ENCODE measurements around the gene ERN2. TPM values are rescaled to one million over a fixed set of nuclear protein-coding genes. Genes with fewer than 3 reads are reported as not detected.

Gene ERN2
- total and polyA plus RNA-seq, 4 donors, result 0.46 to 10.6 (median 3.5) TPM

DNA sequence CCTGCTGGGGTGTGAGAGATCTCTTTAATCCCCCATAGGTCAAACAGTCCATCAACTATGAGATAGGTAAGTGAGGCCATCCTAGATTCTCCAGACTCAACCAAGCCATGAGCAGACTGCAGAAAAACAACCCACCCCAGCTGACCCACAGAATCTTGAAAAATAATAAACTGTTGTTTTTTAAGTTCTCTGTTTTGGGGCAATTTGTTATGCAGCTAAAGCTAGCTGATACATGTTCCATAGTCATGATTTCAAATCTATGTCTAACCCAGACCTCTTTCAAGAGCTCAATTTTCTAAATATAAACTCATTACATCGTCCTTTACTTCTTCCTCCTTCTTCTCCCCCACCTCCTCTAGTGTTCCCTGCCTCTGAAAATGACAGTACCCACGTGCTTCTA lies 10.1 kb downstream of the ERN2 start:
- DNase-seq (no peak), ATAC-seq (ENCODE audit: insufficient read depth, low FRiP score) (no peak)
- no peaks in the 10 kb centered on the region for H3K36me3 ChIP-seq (ENCODE audit: control insufficient read depth in 4 of 4, insufficient read depth in 4 of 4, low read length in 4 of 4)
- peaks cover 0 to 6% (median 1%) of the 10 kb centered on the region in 4 donors for H3K9me3 ChIP-seq (ENCODE audit: control insufficient read depth in 4 of 4, insufficient read depth in 3 of 4, low read length in 3 of 4)
- H3K27me3 ChIP-seq (ENCODE audit: control insufficient read depth in 3 of 3, insufficient read depth in 3 of 3, low read length in 2 of 3), result peaks cover 0 to 3% (median 0%) of the 10 kb centered on the region in 3 donors
- TF ChIP-seq, protein P1, sequence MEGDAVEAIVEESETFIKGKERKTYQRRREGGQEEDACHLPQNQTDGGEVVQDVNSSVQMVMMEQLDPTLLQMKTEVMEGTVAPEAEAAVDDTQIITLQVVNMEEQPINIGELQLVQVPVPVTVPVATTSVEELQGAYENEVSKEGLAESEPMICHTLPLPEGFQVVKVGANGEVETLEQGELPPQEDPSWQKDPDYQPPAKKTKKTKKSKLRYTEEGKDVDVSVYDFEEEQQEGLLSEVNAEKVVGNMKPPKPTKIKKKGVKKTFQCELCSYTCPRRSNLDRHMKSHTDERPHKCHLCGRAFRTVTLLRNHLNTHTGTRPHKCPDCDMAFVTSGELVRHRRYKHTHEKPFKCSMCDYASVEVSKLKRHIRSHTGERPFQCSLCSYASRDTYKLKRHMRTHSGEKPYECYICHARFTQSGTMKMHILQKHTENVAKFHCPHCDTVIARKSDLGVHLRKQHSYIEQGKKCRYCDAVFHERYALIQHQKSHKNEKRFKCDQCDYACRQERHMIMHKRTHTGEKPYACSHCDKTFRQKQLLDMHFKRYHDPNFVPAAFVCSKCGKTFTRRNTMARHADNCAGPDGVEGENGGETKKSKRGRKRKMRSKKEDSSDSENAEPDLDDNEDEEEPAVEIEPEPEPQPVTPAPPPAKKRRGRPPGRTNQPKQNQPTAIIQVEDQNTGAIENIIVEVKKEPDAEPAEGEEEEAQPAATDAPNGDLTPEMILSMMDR (IDR thresholded peaks at IDR 0.05; ENCODE audit: control extremely low read depth, extremely low read depth), result no peak
- H3K4me3 ChIP-seq, result no peak overlapping the region
- no peaks in the 10 kb centered on the region for H3K4me1 ChIP-seq (ENCODE audit: control insufficient read depth in 5 of 5, insufficient read depth in 5 of 5, low read length in 5 of 5)
- 54 to 66% methylated on average over 2 of the region's 2 CpGs for WGBS, 2 donors
- no peak overlapping the region for H3K9ac ChIP-seq (ENCODE audit: insufficient read depth in 1 of 2, low read length in 2 of 2)
- H3K27ac ChIP-seq (ENCODE audit: low read depth in 1 of 2, low read length in 1 of 2), result no peak overlapping the region

DNA sequence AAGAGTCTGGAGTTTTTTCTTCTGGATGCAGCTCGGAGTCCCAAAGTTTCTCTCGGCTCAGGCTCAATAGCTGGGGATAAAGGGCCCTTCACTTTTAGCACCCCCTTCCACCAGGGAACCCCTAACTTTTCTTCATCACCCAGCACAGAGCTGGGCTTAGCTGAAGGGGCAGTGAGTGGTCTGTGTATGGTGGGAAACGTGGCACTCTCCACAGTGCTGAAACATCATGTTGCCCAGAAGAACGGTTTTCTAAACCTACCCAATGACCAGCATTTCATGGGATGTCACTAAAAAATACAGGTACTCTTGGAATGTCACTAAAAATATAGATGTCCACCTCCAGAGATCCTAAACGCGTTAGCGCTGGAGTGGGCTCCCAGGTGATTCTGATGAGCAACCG lies 12.0 kb downstream of the ERN2 start:
- WGBS, 2 donors, result 70 to 80% methylated on average over 8 of the region's 8 CpGs
- Histone ChIP-seq H3K27me3 (ENCODE audit: control insufficient read depth in 3 of 3, insufficient read depth in 3 of 3, low read length in 2 of 3) (peaks cover 0 to 3% (median 0%) of the 10 kb centered on the region in 3 donors), H3K4me1 (ENCODE audit: control insufficient read depth in 5 of 5, insufficient read depth in 5 of 5, low read length in 5 of 5) (no peaks in the 10 kb centered on the region), H3K4me3 (no peak overlapping the region), H3K9ac (ENCODE audit: insufficient read depth in 1 of 2, low read length in 2 of 2) (no peak overlapping the region), H3K27ac (ENCODE audit: low read depth in 1 of 2, low read length in 1 of 2) (no peak overlapping the region), H3K9me3 (ENCODE audit: control insufficient read depth in 4 of 4, insufficient read depth in 3 of 4, low read length in 3 of 4) (peaks cover 0 to 4% (median 1%) of the 10 kb centered on the region in 4 donors), H3K36me3 (ENCODE audit: control insufficient read depth in 4 of 4, insufficient read depth in 4 of 4, low read length in 4 of 4) (no peaks in the 10 kb centered on the region)
- ATAC-seq (ENCODE audit: insufficient read depth, low FRiP score), result no peak
- no peak for DNase-seq
- TF ChIP-seq, protein P1 (IDR thresholded peaks at IDR 0.05; ENCODE audit: control extremely low read depth, extremely low read depth), result no peak

DNA sequence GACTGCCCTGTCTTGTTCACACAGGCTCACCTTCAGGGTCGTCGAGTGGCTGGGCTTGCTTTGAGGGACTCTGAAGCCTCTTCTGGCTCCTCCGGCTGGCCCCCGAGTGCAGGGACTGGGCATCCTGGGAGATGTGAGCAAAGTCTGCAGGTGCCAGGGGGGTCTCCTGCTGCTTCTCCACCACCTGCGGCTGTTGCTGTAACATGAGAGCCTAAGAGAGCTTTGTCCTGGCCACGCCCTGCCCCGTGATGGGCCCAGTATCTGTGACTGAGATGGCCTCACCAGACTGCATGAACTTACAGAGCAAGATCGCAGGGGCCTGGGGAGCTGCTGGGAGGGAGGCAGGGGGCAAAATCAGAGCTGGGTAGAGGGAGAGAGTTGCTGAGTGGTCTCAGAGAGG lies 12.5 kb downstream of the ERN2 start:
- H3K4me3 ChIP-seq, result no peak overlapping the region
- peaks cover 0 to 3% (median 0%) of the 10 kb centered on the region in 3 donors for H3K27me3 ChIP-seq (ENCODE audit: control insufficient read depth in 3 of 3, insufficient read depth in 3 of 3, low read length in 2 of 3)
- H3K9me3 ChIP-seq (ENCODE audit: control insufficient read depth in 4 of 4, insufficient read depth in 3 of 4, low read length in 3 of 4), result peaks cover 0 to 4% (median 1%) of the 10 kb centered on the region in 4 donors
- no peaks in the 10 kb centered on the region for H3K36me3 ChIP-seq (ENCODE audit: control insufficient read depth in 4 of 4, insufficient read depth in 4 of 4, low read length in 4 of 4)
- no peak for ATAC-seq (ENCODE audit: insufficient read depth, low FRiP score)
- DNase-seq, result no peak
- TF ChIP-seq, protein P1 (IDR thresholded peaks at IDR 0.05; ENCODE audit: control extremely low read depth, extremely low read depth), result no peak
- WGBS, 2 donors, result 32 to 51% methylated on average over 8 of the region's 8 CpGs
- H3K27ac ChIP-seq (ENCODE audit: low read depth in 1 of 2, low read length in 1 of 2), result peak overlapping the region in 1 of 2 donors; percentile 34
- no peak overlapping the region for H3K9ac ChIP-seq (ENCODE audit: insufficient read depth in 1 of 2, low read length in 2 of 2)
- no peaks in the 10 kb centered on the region for H3K4me1 ChIP-seq (ENCODE audit: control insufficient read depth in 5 of 5, insufficient read depth in 5 of 5, low read length in 5 of 5)

DNA sequence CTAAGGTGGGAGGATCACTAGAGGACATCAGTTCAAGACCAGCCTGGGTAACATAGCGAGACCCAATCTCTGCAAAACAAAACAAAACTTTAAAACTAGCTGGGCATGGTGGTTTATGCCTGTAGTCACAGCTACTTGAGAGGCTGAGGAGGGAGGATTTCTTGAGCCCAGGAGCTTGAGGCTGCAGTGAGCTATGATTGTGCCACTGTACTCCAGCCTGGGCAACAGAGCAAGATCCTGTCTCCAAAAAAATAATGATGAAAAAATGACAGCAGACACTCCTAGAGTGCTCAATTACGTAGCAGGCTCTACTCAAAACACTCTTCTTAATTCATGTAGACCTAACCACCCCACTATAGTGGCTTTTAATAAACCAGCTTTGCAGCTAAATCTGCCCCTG lies 12.9 kb downstream of the ERN2 start:
- TF ChIP-seq, protein P1 (IDR thresholded peaks at IDR 0.05; ENCODE audit: control extremely low read depth, extremely low read depth), result no peak

More for the DNA sequence above, 12.9 kb downstream of the ERN2 start:
- no peak for ATAC-seq (ENCODE audit: insufficient read depth, low FRiP score)
- Histone ChIP-seq H3K27ac (ENCODE audit: low read depth in 1 of 2, low read length in 1 of 2) (peak overlapping the region in 1 of 2 donors; percentile 34), H3K4me3 (no peak overlapping the region), H3K4me1 (ENCODE audit: control insufficient read depth in 5 of 5, insufficient read depth in 5 of 5, low read length in 5 of 5) (peaks cover 0 to 1% (median 0%) of the 10 kb centered on the region in 5 donors), H3K36me3 (ENCODE audit: control insufficient read depth in 4 of 4, insufficient read depth in 4 of 4, low read length in 4 of 4) (no peaks in the 10 kb centered on the region), H3K9ac (ENCODE audit: insufficient read depth in 1 of 2, low read length in 2 of 2) (no peak overlapping the region), H3K27me3 (ENCODE audit: control insufficient read depth in 3 of 3, insufficient read depth in 3 of 3, low read length in 2 of 3) (peaks cover 0 to 3% (median 0%) of the 10 kb centered on the region in 3 donors), H3K9me3 (ENCODE audit: control insufficient read depth in 4 of 4, insufficient read depth in 3 of 4, low read length in 3 of 4) (peaks cover 0 to 4% (median 1%) of the 10 kb centered on the region in 4 donors)
- 86 to 92% methylated on average over 2 of the region's 2 CpGs for WGBS, 2 donors
- DNase-seq, result no peak
